Measurements from ENCODE around the gene KDM6A.
A peak's percentile ranks its signal among the peaks of the same experiment; 100 is the strongest.
"Not testable (repeated sequence)": the region's sequence is repeated elsewhere in the genome, so short reads cannot be mapped to it uniquely, and the experiment has no call there.

Gene KDM6A

DNA sequence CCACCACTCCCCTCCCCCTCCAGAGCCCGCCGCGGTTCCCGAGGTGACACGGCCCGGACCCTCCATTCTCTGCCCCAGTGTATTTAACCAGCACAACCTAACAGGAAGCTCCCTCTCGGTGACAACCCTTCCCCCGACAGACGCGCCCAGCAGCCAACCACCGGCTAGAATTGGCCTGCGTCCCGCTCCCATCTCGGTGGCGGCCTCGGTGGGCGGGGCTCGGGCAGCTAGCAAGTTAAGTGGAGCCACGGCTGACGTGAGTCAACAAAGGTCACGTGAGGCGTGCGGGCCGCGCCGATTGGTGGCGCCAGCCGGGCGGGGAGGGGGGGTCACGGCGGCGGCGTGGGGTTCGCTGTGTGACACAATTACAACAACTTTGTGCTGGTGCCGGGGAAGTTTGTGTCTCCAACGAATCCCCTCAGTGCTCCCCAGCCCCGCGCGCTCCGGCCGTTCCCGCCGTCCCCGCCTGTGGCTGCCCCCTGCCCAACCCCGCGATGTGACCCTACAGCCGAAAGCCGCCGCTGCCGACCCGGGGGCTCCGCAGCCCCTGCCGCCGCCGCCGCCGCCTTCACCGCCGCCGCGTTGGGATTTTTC, at the start of gene KDM6A:
Gene KDM6A (plus strand): TSS at position 368 of the 594 bp plus-strand sequence. CDS start 364 bp downstream, outside the sequence.
- peak; percentile 82 to 92 for DNase-seq

GRCh38 chrX:44823193-44823592, 49.8 kb upstream of the KDM6A start:
- not testable (repeated sequence) for DNase-seq

DNA sequence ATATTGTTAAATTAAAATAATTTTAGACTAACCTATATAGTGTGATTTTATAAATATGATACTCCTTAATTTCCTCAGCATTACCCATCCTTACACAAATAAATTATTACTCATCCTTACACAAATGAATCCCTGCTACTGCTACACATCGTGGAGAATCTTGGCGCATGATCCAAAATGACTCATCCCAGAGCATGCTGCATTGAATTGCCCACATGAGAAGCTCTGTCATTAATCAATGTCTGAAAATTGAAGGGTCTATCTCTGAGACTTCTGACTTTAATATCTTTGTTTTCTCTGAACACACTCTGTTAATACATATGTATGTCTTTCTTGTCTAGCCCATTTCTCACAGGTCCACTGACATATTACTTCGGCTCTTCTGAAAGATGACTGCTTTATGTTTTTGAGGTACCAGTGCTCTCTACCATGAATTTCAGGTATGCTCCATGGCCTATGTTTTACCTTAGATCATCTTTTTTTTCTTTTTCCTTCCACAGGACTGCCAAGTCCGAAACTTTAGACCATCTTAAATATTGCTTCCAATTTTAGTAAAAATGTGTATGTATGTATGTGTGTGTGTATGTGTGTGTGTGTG, 44.9 kb upstream of the KDM6A start:
- DNase-seq, result no peak

GRCh38 chrX:44829832-44830231, 43.2 kb upstream of the KDM6A start:
- no peak for DNase-seq

DNA sequence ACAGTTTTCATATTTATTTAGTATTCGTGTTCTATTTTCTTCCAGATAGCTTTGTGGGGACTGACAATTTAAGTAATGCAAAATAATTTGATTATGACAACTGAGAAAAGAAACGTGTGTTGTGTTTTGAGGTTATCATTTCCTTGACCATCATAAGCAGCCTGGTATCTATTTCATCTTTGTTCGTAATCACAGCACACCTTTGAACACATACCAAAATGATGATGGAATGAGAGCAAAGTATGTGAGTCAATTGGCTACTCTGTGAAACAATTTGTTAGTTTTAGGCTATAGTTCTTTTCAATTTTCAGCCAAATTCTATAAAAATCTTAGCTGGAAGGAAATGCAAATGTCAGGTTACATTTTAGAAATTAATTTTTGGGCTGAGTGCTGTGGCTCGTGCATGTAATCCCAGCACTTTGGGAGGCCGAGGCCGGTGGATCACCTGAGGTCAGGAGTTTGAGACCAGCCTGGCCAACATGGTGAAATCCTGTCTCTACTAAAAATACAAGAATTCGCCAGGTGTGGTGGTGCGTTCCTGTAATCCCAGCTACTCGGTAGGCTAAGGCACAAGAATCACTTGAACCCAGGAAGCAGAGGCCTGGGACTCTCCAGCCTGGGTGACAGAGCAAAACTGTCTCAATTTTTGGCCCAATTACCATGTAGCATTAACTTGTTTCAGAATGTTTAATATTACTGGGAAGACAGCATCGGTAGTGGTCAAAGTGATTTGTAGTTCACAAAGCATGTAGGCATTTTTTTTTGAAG, 30.3 kb upstream of the KDM6A start:
- no peak for DNase-seq

DNA sequence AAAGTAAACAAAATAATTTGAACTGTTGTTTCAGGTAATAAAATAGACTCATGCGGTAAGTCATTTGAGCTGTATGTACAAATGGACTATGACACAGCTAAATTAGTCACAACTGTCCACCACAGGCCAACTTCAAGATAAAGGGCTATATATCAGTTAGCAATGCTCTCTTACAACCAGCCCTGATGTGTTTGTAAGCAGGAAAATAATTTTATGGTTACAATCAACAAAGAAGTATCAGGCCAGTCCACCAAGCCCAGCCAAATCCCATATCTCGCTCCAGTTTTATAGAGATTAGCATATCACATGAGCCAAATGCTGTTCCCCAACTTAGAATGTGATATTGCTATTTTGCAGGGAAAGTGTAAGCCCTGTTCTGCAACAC, 29.7 kb upstream of the KDM6A start:
- DNase-seq, result no peak

DNA sequence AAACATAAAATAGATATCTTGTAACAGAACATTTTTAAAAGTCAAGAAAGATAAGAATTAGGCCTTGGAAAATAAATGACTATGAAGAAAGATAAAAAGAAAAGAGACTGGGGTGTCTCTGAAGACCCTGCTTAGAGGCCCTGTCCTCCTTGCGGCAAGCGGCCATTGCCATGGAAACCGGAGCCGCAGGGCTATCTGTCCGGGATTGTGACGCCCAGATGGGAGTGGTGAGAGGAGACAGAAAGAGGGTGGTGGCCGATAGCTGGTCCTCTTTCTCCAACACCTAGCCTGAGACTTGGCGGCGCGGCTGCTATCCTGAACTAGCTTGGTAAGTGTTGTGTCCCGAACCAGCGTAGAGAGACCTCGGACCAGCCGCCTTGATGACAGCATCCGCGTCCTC, 29.2 kb upstream of the KDM6A start, which contains the start of gene DUSP21:
Gene DUSP21 (plus strand): TSS at position 269 of the 400 bp plus-strand sequence. CDS start 112 bp downstream, at position 381.
- DNase-seq, result no peak

GRCh38 chrX:44844204-44844603, 28.8 kb upstream of the KDM6A start:
- no peak for DNase-seq

GRCh38 chrX:44850891-44851290, 22.1 kb upstream of the KDM6A start:
- not testable (repeated sequence) for DNase-seq

DNA sequence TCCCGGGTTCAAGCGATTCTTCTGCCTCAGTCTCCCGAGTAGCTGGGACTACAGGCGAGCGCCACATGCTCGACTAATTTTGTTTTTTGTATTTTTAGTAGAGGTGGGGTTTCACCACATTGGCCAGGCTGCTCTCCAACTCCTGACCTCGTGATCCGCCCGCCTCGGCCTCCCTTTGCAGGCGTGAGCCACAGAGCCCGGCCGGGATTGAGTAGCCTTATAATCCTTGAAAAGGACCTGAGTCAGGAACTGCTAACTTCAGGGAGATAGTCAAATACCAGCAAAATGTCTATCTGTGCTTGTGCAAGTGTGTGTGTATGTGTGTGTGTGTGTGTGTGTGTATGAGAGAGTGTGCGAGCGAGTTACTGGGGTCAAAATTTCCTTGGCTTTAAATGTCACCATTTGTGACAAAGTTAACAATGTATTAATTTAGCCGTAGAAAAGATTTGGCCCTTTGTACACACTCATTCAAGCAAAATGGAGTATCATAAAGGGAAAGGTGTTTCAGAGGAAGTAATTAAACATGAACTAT, 1.8 kb upstream of the KDM6A start:
- peak in 1 of 2 experiments; percentile 7 for DNase-seq

GRCh38 chrX:44871931-44872820, 812 bp upstream of the KDM6A start:
- peak in 1 of 2 experiments; percentile 27 for DNase-seq

DNA sequence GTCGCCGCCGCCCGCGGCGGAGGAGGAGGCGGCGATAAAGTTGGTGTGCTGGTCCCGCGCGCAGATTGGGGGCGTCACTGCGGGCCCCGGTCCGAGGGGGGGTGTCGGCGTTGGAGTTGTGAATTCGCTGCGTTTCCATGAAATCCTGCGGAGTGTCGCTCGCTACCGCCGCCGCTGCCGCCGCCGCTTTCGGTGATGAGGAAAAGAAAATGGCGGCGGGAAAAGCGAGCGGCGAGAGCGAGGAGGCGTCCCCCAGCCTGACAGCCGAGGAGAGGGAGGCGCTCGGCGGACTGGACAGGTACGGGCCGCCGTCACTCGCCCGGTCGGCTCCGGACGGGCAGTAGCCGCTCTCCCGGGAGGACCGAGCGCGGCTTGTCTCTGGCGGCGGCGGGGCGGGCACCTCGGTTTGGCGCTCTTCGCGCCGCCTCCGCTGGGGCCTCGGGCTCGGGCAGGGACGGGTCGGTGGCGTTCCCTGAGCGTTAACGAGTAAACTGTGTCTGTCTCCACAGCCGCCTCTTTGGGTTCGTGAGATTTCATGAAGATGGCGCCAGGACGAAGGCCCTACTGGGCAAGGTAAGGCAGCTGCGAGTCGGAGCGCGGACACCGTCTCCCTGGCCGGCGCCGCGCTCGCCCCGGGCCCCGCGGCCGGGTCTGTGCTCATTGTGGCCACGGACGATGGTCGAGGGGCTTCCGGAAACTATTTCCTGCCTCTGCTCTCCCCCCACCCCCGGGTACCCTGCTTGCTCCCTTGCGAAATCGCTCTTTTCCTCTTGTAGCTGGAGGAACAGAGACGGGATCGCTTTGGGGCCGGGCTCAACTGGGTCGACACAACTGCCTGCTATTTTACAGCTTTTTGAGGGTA, 658 bp downstream of the KDM6A start:
- DNase-seq, result peak in 1 of 2 experiments; percentile 24

- peak in 1 of 2 experiments; percentile 2 for DNase-seq
These were observed 1.6 kb downstream of the KDM6A start for GRCh38 chrX:44874420-44875184.

- DNase-seq, result no peak
These were observed 2.1 kb downstream of the KDM6A start for GRCh38 chrX:44875185-44875489.

DNA sequence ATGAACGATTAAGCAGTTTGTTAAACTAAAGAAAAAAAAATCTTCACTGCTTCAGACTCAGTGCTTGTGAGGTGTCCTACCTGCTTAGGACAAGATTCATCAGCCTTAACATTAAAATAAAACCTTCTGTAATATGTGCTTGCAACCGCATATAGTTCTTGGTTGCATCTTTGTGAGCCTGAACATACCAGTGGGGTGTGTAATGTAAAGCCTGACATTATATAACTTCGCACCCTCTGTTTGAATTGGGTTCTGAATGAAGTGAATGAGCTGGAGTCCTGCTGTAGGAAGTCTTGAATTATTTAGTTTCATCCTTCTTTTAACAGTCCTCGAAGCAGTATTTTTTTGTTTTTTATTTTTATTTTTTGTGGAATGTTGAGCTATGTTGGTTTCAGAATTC, 3.1 kb downstream of the KDM6A start:
- DNase-seq, result no peak

DNA sequence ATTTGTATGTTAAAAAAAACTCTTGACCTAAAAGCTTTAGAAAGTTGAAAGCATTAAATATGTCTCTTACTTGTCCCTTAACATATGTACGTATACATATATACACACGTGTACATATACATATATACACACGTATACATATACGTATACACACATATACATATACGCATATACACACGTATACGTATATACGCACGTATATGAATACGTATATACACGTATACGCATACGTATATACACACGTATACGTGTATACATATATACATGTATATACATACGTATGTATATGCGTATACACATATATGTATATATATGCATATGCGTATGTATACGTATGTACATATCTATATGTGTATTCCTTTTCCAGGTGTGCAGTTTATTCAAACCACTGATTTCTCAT, 3.8 kb downstream of the KDM6A start:
- DNase-seq, result no peak

GRCh38 chrX:44878780-44879179, 5.8 kb downstream of the KDM6A start:
- no peak for DNase-seq

DNA sequence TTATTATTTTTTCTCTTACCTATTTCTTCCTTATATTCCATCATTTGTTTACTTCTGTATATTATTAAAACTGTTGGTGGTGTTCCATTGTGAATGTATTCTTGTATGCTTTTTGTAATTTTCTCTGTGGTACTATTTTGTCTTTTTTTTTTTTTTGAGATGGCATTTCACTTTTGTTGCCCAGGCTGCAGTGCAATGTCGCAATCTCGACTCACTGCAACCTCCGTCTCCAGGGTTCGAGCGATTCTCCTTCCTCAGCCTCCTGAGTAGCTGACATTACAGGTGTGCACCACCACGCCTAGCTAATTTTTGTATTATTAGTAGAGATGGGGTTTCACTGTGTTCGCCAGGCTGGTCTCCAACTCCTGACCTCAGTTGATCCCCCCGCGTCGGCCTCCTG, 8.6 kb downstream of the KDM6A start:
- no peak for DNase-seq

- DNase-seq, result no peak
These were observed 9.6 kb downstream of the KDM6A start for GRCh38 chrX:44882635-44883034.

DNA sequence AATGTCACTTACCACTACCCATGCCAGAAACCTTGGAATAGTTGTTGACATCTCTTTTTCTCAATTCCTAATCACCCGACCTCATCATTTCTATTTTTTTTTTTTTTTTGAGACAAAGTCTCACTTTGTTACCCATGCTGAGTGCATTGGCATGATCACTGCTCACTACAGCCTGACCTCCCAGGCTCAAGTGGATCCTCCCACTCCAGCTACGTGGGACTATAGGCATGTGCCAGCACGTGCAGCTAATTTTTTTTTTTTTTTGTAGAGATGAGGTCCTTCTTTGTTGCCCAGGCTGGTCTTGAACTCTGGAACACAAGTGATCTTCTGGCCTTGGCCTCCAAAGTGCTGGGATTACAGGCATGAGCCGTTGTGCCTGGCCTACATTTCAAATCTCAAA, 12.0 kb downstream of the KDM6A start:
- no peak for DNase-seq

DNA sequence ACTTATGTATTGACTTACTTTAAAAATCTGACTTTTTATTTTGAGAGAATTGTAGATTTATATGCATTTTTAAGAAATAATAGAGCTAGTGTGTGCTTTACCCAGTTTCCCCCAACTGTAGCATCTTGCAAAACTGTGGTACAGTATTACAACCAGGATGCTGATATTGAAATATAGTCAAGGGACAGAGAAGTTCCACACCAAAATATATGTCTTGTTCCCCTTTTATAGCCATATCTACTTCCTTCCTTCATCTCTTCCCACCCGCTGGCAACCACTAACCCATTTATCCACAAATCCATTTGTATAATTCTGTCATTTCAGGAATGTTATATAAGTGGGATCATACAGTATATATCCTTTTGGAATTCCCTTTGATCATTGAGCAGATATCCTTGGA, 16.8 kb downstream of the KDM6A start:
- no peak for DNase-seq

Measured in SHP77 (cell line).